GM21423 (cell line): ENCODE data around the gene CSF3R.

Experiments
- ATAC-seq: cut with Tn5 transposase; IDR thresholded peaks from one replicate; pipeline ENCODE4 v1.9.1; 2021; ENCODE audit warnings: mild to moderate bottlenecking, moderate library complexity; ENCODE audit not compliant: unreplicated experiment

Gene CSF3R

DNA sequence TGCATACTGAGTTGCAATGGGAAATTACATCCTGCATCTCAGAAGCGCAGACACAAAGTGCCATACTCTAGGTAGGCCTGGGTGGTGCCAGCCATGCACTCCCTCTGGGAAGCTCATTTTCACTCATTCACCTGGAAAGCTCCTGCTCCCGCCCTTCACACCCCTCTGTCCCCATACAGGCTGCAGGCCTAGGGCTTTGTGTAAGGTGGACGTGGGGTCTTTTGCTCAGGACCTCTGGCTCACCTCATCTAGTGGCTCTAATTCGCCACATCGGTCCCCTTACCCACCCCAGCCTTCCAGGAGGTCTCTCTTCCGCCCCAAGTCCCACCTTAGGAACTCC, 19.3 kb downstream of the CSF3R start:
- ATAC-seq = no peak

DNA sequence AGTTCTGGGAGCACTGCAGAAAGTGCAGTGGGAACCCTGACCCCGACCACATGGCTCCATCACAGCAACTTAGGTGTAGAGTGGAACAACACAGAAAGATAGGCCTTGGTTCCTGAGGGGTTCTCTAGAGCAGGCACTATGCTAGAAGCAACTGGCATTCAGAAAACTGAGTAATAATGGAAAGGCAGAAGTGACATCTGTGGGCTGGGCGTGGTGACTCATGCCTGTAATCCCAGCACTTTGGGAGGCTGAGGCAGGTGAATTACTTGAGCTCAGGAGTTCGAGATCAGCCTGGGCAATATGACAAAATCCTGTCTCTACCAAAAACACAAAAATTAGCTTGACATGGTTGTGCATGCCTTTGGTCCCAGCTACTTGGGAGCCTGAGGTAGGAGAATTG, 23.8 kb downstream of the CSF3R start:
- ATAC-seq = no peak

- ATAC-seq = no peak
Measured at GRCh38 chr1:36457691-36458090, 25.0 kb downstream of the CSF3R start.

GRCh38 chr1:36456391-36456928, 26.3 kb downstream of the CSF3R start:
- no peak for ATAC-seq

GRCh38 chr1:36455386-36455785, 27.3 kb downstream of the CSF3R start:
- no peak for ATAC-seq

DNA sequence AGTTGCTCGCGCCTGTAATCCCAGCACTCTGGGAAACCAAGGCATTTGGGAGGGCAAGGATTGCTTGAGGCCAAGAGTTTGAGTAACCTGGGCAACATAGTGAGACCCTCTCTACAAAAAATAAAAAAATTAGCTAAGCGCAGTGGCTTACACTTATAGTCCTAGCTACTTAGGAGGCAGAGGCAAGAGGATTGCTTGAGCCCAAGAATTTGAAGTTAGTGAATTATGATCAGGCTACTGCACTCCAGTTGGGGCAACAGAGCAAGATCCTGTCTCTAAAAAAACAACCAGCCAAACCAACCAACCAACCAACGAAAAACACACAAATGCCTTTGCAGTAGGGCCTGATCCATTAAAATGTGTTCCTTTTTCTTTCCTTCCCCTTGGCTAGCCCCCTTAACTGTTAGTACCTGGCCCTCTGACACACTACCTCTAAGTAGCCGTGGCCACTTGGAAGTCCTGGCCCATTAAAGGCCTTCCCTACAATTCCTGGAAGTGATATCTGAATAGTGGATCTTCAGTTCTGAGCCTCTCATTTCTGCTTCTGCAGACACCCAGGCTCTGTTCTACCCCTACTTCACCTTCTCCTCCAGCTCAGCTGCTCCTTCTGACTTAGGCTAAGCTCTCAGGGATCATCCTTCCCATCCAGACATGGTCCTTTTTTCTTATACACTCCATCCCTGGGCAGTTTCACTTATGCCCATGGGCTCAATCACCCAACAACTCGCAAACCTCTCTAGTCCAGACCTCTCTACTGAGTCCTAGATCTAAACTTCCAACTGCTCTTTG, 28.9 kb downstream of the CSF3R start:
- ATAC-seq = no peak

DNA sequence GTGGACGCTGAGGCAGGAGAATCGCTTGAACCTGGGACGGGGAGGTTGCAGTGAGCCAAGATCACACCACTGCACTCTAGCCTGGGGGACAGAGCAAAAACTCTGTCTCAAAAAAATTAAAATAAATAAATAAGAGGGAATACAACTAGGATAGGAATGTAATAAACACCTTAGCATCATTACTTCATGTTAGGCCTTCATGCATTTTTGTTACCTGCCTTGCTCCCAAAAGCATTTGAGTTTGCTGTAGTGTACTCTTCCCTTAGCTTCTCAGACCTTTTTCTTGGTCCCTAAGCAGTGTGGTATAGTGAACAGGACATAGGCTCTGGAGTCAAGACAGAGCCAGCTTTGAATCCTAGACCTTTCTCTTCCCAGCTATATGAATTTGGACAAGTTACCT, 29.7 kb downstream of the CSF3R start:
- ATAC-seq = no peak

- no peak for ATAC-seq
Measured at GRCh38 chr1:36450919-36451305, 31.8 kb downstream of the CSF3R start.

GRCh38 chr1:36450270-36450918, 32.3 kb downstream of the CSF3R start, which contains the start of gene OSCP1:
OSCP1 (minus strand) TSS chr1:36450451; CDS start chr1:36450369, 82 bp downstream.
- ATAC-seq = peak; percentile 97

DNA sequence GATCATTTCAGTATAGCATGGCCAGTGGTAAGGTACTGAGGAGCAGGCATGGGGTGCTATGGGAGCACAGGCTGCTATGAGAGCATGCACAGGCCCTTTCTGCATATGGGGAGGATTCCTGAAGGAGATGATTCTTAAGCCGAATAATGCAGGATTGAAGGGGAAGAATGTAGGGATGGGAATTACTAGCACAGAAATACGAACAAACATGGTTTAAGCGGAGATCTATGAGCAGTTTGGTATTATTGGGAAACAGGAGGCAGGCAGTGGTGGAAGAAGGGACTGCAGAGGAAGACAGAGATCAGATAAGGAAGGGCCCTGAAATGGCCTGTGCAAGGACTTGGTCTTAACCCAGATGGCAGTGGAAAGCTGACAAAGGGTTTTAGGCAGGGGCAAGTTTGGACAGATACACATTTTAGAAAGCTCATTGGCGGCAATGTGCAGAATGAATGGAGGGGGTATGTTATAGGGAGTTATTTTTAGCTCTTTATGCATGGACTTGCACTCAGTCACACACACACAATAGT, 34.1 kb downstream of the CSF3R start:
- ATAC-seq = no peak

DNA sequence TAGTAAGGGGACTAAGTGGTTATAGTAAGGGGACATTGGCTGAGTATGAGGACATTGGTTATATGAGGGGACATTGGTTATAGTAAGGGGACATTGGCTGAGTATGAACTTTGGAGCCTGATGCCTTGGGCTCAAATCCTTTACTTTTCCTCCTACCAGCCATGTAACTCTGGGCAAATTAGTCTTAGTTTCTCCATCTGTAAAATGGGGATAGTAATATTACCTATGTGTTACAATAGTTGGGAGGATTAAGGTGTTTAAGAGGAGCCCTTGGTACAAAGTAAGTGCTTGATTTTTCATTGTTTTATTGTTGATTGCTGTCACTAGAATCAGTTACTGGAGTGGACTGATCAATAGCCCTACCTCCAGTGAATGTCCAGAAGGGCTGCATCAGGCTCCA, 35.3 kb downstream of the CSF3R start:
- no peak for ATAC-seq

- ATAC-seq = no peak
Measured at GRCh38 chr1:36446746-36447145, 36.0 kb downstream of the CSF3R start.

GRCh38 chr1:36446271-36446670, 36.4 kb downstream of the CSF3R start:
- no peak for ATAC-seq

GRCh38 chr1:36443297-36443696, 39.4 kb downstream of the CSF3R start:
- no peak for ATAC-seq

DNA sequence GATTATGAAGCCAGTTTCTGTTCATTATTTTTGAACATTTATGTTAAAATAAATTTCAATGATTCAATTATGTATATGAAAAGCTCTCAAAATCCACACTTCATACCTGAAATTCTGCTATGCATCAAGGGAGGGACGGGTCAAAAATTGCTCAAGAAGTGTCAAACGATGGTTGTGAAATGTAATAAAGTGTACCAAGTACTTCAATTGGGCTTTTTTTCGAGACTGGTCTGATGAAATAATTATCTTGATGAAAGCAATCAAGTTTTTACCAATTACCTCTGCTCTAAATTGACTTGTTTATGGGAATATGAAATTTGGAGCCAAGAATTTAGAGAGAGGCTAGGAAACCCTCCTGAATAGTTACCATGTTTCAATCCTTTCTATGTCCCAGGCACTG, 40.4 kb downstream of the CSF3R start:
- no peak for ATAC-seq

DNA sequence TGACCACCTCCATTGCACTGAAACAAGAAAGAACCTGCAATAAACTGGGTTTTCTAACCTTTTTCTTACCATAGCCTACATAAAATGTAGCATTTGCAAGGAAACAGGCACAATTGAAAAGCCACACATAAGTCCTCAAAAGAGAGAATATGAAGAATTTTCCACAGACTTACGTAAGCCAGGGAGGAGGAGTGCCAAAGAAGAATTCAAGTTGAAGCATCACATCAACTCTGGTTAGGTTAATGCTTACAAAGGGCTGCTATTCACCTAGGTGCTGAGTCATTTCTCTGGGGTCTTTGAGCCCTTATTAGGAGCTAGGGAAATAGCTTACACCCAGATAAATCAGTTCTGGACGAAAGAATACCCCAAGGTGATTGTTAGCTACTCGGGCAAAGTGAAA, 42.1 kb downstream of the CSF3R start:
- ATAC-seq = no peak

DNA sequence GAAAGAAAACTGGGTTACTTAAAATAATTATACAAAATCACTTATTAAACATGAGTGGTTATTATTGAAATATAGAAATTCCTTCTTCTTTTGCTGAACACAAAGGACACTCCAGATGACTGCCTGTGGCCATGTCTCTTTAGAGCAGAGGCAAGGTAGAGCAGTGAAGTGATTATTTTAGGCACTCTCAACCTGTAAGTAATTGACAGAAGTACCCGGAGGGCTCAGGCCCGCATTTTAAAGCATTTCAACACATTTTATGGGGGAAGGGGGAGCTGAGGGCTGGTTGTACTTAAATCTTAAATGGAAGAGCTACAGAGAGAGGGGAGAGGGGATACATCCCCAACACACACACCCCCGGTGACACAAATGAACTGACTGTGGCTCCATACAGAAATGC, 42.7 kb downstream of the CSF3R start:
- no peak for ATAC-seq

DNA sequence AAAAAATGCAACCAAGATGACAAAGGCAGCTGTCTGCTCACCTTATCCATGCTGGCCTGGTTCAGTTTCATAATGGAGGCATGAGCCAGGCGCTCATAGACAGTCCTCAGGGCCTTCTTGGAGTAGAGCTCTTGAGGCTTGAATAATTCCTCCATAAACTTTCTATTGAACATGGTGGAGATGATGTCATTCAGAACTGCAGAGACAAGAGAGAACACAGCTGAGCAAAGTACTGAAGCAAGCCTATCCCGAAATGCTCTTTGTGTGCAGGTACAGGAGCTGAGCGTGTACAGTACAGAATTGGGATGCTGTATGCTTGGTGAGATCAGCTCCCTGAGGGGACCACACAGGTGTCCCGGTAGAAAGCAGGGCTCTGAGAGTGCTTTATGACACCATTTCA, 44.0 kb downstream of the CSF3R start:
- no peak for ATAC-seq

DNA sequence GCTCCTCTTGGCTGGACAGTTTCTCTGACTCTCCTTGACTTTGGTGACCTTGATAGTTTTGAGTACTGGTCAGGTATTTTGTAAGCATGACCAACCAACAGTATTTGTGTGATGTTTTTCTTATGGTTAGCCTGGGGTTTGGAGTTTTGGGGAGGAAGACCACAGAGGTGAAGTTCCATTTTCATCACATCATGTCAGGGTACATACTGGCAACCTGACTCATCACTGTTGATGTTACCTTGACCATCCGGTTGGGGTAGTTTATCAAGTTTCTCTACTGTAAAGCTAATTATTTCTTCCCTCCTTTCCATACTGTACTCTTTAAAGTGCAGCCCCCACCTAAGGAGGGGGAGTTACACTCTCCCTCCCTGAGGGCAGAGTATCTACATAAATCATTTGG, 45.9 kb downstream of the CSF3R start:
- no peak for ATAC-seq

GRCh38 chr1:36433102-36433501, 49.6 kb downstream of the CSF3R start:
- no peak for ATAC-seq

DNA sequence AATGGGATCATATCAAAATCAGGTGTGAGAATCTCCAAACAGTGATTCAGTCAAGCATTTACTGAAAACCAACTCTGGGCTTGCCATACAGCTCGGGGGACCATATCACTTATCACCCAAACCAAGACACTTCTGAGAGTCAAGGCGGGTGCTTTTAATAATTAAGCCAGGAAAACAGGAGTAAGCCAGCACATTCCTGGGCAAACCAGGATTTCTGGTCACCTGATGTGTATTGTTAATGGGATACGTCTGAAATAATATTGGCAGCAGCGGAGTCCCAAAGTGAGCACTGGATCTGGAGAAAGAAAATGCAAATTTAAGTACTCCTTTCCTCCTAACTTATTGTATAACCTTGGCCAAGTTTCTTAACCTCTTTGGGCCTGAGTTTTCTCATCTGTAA, 50.1 kb downstream of the CSF3R start:
- no peak for ATAC-seq

DNA sequence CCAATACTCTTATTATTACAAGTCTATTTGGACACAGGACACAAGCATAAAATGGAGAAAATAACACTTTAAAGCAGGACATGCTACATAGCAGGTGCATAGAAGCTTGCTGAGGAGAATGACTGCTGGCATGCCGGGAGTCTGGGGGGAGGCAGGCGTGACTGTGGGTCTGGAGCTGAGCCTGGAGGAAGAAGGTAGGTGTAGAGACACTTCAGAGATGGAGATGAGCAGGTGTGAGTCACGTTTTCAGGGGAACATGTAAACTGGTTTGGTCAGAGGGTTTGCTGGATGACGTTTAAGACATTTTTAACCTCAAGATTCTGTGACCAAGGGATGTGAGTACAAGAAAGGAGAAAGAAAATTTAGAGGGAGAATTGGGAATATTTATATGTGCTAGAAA, 56.9 kb downstream of the CSF3R start:
- no peak for ATAC-seq
